NCI-H146 treated with DMSO at 0.1 percent for 48 hours (cell line): ENCODE results near the gene HOXA6.

Experiments used
- DNase-seq: peaks from one replicate; lab custom pipeline; 2025; ENCODE audit not compliant: unreplicated experiment; lab: John Stamatoyannopoulos, UW

The HOXA6 gene

GRCh38 chr7:27151931-27152815 is 4.6 kb upstream of the HOXA6 start, which contains the start of gene HOXA3:
HOXA3 (minus strand) TSS chr7:27152583; CDS start chr7:27110640, 41,943 bp downstream.
- no peak for DNase-seq

- DNase-seq, result no peak
These were observed 3.9 kb upstream of the HOXA6 start for GRCh38 chr7:27151341-27151930.

- DNase-seq, result no peak
These were observed 3.2 kb upstream of the HOXA6 start for GRCh38 chr7:27150568-27151340.

DNA sequence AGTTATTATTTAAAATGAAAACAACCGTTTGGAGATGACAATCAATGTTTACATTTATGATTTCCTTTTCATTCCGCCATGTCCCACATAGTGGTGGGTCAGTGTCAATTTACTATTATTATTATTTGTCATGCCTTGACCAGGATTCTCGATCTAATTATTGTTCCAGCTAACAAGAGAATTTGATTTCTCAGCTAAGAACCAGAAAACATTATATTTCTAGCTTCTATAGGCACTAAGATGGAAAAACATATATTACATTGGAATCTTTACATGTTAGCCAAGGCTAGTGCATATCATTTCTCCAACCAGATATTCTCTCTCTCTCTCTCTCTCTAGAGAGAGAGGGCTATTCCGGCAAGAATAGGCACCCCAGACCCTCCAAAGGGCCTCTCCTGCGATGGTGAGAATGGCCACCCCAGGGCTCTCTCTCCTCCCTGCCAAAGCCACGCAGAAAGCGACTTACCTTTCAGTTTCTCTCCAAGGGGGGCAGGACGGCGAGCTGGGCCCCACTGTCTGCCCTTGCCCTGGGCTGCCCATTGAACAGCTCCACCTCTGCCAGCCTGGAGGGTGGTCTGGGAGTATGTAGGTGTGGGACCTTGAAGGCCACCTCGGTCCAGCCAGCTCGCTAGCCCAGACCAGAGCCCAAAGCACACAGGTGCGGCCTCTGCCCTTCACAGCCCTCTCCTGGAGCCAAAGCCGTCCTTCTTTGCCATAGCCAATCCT is 2.4 kb upstream of the HOXA6 start:
- no peak for DNase-seq

DNA sequence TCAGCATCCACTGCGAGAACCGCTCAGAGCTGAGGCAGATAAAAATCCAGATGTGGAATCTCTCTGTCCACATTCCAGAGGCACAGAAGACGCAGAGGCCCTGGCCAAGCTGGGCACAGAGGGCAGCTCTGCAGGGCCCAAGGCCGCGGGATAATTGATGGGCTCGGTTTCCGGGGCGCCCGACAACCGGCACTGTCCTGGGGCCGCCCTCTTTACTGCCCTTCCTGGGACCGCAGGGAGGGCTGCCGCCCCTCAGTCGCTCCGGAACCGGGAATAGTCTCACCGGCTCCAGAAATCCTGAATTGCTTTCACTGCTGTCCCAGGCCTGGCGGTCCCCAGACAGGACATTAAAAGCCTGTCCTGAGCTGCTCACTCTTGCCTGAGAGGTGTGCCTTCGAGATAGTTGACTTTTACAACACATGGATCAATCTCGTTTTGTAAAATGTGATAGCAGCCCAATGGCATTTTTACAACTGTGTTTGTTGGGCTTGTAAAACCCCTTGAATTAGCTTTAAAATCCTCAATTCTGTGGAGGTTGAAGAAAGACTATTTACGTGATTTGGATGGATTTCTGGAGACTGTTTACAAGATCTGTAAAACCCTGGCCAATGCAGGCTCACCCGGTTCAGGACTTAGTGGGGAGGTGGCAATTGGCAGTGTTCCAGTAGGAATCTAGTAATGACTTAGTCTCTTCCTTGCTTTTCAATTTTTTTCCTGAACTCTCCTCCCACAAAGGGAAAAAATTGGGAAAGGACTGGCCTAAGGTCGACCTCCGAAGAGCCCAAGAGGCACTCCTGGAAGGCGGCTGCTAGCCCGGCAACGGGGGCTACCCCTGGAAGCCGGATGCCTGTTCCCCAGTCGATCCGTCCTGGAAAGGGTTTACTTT is 1.4 kb upstream of the HOXA6 start:
- no peak for DNase-seq

- no peak for DNase-seq
These were observed 619 bp upstream of the HOXA6 start for GRCh38 chr7:27148031-27148755.

DNA sequence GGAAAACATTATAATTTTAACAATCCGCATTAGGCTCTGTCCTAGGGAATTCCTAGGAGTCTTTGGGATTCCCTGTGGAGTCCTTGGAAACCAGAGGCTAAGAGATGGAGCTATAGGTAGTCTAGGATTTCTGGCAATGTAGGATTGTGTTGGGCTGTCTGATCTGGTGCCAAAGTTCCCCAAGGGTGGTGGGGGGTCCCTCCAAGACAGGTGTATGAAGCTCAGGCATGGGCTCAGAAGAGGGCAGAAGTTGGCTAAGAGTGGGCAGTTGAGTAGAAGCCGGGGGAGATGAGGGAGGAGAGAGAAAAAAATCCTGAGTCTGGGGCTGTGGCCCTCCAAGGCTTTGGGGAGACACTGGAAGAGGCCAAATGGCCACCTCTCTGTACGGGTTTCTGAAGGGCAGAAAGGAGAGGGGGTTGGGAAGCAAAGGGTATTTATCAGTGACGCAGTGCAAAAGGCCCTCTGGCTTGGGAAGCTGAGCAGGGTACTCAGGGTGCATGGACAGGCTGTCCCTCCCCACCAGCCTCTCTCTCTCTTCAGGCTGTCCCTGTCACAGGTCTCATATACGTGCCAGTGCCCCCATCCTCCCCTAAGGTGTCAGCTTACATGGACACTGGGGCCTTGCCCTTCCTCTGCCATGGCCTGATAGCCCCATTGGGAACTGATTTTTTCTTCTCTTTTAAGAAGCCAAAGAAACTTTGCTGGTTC is 929 bp downstream of the HOXA6 start:
- DNase-seq, result no peak

- no peak for DNase-seq
These were observed 1.6 kb downstream of the HOXA6 start for GRCh38 chr7:27145914-27146412.

GRCh38 chr7:27145165-27145913 is 2.2 kb downstream of the HOXA6 start:
- DNase-seq, result no peak

GRCh38 chr7:27144781-27145164 is 2.8 kb downstream of the HOXA6 start:
- DNase-seq, result no peak

DNA sequence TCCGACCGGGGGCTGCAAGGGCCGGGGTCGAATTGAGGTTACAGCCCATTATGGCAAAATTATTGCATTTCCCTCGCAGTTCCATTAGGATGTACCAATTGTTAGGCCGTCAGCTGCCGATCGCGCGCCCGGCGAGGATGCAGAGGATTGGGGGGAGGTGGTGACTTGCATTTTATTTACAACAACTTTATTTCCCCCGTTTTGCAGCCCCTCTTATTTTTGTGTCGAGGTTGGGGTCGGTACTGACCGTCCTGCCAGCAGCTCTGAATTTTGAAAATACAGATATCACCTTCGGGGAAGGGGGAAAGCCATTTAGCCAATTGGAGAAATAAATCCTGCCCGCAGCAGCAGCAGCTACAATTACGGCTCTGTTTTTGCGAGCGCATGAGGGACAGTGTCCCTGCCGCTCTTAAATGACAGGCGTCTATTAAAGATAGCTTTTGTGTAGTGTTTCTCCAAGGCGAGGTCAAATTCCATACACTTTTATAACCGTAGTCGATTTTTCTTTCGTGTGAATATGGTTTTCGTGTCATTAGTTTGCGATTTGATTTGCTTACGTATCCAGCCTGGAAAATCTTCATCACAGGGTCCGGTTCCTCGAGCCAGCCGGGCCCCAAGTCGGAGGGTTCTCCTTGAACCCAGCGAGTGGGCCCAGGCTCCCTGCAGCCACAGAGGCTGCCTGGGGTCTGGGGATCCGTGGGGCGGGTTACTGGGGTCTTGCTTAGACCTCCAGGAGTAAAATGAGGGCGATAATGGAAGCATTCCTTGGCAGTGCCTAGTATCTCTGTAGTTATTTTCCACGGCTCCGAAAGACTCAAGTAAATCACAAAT is 3.4 kb downstream of the HOXA6 start:
- DNase-seq, result no peak

- DNase-seq, result no peak
These were observed 4.3 kb downstream of the HOXA6 start, which contains the start of gene HOXA5 for GRCh38 chr7:27143023-27143949. HOXA5 (minus strand) TSS chr7:27143681; CDS start chr7:27143607, 74 bp downstream.

- DNase-seq, result no peak
These were observed 5.0 kb downstream of the HOXA6 start for GRCh38 chr7:27142580-27143022.

DNA sequence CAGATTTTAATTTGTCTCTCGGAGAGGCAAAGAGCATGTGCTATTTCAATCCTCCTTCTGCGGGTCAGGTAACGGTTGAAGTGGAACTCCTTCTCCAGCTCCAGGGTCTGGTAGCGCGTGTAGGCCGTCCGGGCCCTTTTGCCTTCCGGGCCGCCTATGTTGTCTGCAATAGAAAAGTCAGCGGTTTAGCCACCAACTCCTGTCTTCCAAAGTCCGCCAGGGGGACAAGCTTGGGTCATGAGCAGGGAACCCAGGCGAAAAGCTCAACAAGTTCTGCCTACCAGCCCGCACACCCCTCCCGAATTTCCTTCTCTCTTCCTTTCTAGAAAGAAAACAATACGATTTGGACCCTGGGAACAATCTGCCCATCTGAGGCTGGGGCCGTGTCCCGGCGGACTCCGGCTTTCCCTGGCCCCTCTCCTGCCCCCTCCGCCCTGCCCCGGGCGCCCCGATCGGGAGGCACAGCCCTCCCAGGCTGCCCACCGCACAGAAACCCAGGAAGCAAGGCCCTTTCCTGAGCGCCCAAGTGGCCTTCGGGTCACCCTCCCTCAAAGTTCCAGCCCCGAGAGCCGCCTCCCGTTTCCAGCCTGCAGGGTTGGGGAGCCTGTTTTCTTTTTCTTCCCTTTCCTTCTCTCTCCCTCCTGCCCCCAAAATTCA is 5.5 kb downstream of the HOXA6 start:
- DNase-seq, result no peak
